HG03175 (cell line): ENCODE results near the gene CNDP2.
"Not testable (repeated sequence)": the region's sequence is repeated elsewhere in the genome, so short reads cannot be mapped to it uniquely, and the experiment has no call there.

Source experiments
- ATAC-seq: cut with Tn5 transposase; IDR thresholded peaks from one replicate; pipeline ENCODE4 v1.9.1; 2021; ENCODE audit warnings: mild to moderate bottlenecking, moderate library complexity; ENCODE audit not compliant: unreplicated experiment

The CNDP2 gene

GRCh38 chr18:74516271-74517235 is 20.4 kb downstream of the CNDP2 start:
- ATAC-seq = no peak

GRCh38 chr18:74517236-74517630 is 21.1 kb downstream of the CNDP2 start:
- ATAC-seq = no peak

GRCh38 chr18:74518456-74519295 is 22.5 kb downstream of the CNDP2 start:
- ATAC-seq = no peak

GRCh38 chr18:74519320-74520095 is 23.3 kb downstream of the CNDP2 start:
- no peak for ATAC-seq

GRCh38 chr18:74520096-74520833 is 24.1 kb downstream of the CNDP2 start:
- no peak for ATAC-seq

- no peak for ATAC-seq
Observed at GRCh38 chr18:74521068-74521725, 25.0 kb downstream of the CNDP2 start.

GRCh38 chr18:74522635-74523548 is 26.7 kb downstream of the CNDP2 start:
- no peak for ATAC-seq

- ATAC-seq = no peak
Observed at GRCh38 chr18:74524097-74524496, 27.9 kb downstream of the CNDP2 start.

GRCh38 chr18:74524915-74525314 is 28.8 kb downstream of the CNDP2 start:
- not testable (repeated sequence) for ATAC-seq

GRCh38 chr18:74525741-74526140 is 29.6 kb downstream of the CNDP2 start:
- no peak for ATAC-seq

GRCh38 chr18:74526488-74526887 is 30.3 kb downstream of the CNDP2 start:
- no peak for ATAC-seq

- peak; percentile 91 for ATAC-seq
Observed at GRCh38 chr18:74528478-74528877, 32.3 kb downstream of the CNDP2 start.

GRCh38 chr18:74528913-74529312 is 32.8 kb downstream of the CNDP2 start:
- no peak for ATAC-seq

- ATAC-seq = no peak
Observed at GRCh38 chr18:74529378-74529777, 33.2 kb downstream of the CNDP2 start.

- ATAC-seq = no peak
Observed at GRCh38 chr18:74529811-74530583, 33.8 kb downstream of the CNDP2 start.

GRCh38 chr18:74530584-74530862 is 34.4 kb downstream of the CNDP2 start:
- ATAC-seq = no peak

GRCh38 chr18:74531043-74531442 is 34.9 kb downstream of the CNDP2 start:
- no peak for ATAC-seq

GRCh38 chr18:74532511-74533025 is 36.4 kb downstream of the CNDP2 start:
- ATAC-seq = no peak
